ENCODE results near the gene MESP2.

Gene MESP2

DNA sequence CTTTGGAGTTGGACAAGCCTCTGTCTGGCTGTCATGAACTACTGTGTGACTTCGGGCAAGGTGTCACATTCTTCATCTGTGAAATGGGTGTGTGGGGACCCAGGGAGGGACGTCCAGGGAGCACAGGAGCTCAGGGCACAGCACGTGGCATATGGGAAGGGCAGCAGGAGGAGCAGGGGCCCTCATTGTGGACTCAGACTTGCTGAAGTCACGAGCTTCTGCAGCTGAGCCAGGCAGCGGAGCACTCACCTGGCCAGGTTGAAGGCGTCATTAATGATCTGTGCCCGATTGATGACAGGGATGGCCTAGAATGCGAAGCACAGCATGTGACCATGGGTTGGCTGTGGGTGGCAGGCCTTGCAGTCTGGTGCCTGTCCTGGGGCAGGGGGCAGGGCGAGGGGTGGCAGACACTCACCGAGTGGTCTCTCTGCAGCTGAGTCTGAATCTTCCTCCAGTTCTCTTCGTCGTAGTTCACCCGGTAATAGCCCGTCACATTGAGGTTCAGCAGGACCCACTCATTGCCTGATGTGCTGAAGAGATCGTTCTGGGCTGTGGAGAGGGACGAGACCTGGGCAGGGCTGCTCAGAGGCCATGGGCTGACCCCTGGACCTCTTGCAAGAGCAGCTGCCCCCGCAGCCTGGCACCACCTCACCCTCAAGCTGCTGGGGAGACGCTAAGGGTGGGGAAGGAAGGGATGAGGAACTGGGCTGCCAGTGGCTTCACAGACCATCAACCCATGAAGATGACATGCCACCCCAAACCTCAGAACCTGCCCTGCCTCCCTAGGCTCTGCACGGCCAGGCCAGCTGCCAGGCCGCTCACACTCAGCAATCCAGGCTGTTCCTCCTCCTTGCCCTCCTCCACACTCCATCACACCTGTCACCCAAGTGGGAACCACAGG lies 23.1 kb downstream of the MESP2 start:
- TF ChIP-seq, protein P1, sequence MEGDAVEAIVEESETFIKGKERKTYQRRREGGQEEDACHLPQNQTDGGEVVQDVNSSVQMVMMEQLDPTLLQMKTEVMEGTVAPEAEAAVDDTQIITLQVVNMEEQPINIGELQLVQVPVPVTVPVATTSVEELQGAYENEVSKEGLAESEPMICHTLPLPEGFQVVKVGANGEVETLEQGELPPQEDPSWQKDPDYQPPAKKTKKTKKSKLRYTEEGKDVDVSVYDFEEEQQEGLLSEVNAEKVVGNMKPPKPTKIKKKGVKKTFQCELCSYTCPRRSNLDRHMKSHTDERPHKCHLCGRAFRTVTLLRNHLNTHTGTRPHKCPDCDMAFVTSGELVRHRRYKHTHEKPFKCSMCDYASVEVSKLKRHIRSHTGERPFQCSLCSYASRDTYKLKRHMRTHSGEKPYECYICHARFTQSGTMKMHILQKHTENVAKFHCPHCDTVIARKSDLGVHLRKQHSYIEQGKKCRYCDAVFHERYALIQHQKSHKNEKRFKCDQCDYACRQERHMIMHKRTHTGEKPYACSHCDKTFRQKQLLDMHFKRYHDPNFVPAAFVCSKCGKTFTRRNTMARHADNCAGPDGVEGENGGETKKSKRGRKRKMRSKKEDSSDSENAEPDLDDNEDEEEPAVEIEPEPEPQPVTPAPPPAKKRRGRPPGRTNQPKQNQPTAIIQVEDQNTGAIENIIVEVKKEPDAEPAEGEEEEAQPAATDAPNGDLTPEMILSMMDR (IDR thresholded peaks at IDR 0.05; ENCODE audit: extremely low read depth, missing control alignments): no peak
- DNase-seq (ENCODE audit: low spot score): no peak

DNA sequence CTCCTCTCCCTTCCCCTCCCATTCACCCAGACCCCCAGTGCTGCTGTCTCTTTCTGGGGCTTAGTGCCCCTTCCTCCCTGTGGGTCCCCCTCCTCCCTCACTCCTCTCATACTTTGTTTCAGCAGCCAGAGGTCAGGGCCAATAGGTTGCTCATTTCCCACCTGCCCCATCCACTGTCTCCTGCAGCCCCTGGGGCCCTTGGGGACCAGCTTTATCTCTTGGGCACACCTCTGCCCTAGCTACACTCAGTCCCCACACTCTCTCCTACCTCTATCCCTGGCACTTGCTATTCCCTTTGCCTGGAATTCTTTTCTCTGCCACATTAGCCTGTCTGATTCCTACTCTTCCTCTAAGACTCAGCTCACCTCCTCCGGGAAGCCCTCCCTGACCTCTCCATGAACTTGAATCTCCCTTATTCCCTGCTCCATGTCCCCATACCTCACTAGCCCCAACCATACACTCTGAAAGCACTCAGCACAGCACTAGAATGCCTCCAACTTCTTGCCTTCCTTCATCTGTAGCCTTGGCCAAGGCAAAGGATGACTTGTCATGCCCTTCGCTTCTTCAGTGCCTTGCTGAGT lies 23.9 kb downstream of the MESP2 start:
- TF ChIP-seq, protein P1 (IDR thresholded peaks at IDR 0.05; ENCODE audit: extremely low read depth, missing control alignments): no peak
- DNase-seq (ENCODE audit: low spot score): no peak

DNA sequence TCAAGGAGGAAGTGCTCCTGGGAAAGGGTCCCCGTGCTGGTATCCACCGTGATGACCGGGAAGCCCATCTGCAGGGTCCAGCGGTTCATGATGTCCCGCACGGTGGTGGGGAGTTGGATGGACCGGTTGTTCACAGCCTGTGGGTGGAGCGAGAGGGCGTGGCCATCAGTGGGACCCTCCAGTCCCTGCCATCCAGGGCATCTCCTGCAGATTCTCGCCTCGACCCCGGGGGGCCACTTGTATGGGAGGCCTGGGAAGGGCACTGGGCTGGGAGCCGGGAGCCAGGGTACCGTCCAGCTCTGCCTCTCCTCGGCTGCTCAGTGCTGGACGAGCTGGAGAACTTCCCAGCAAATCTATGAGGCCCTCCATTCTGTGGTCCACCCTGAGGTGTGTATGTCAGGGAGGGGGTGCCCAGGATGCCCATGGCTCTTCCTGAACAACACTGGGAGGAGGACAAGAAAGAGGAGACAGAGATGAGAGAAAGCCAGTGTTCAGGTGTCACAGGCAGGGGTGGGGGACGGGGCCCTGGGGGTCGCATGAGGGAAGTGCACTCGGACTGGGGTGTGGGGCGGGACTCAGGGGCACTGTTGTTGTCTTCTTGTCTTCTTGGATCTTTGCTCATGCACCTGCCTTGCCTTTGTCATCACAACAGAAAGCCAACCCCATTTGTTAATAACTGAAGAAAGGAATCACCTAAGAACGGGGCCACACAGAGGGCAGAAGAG lies 25.5 kb downstream of the MESP2 start:
- no peak for DNase-seq (ENCODE audit: low spot score)
- TF ChIP-seq, protein P1 (IDR thresholded peaks at IDR 0.05; ENCODE audit: extremely low read depth, missing control alignments): no peak

DNA sequence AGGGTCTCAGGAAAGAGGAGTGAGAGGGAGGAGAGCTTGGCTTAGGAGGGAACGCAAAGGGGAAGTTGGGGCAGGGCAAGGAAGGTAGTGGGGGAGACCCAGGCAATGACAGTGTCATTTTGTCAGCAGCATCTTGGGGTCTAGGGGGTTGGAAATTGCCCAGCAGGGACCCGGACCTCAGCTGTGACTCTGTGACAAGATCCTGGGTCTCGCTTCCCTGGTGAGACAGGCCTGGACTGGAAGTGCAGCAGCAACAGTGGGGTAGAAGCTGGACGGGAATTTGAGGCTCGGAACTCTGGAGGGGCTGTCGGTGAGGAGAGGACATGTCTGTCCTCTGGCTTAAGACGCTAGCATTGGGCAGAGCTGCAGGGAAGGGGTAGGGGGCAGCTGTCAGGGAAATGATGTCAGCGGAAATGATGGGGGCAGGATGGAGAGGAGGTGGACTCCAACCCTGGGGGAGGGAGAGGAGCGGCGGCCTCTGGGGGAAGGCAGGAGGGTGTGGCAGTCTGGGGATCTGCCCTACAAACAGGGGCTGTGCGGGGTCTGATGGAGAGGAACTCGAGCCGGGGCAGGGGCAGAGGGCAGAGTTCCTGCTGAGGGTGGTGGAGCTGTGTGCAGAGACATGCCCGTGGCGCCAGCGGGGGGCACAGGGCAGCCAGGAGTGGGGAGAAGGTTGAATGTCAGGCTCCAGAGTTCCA lies 26.2 kb downstream of the MESP2 start:
- TF ChIP-seq, protein P1 (IDR thresholded peaks at IDR 0.05; ENCODE audit: extremely low read depth, missing control alignments): no peak
- no peak for DNase-seq (ENCODE audit: low spot score)

DNA sequence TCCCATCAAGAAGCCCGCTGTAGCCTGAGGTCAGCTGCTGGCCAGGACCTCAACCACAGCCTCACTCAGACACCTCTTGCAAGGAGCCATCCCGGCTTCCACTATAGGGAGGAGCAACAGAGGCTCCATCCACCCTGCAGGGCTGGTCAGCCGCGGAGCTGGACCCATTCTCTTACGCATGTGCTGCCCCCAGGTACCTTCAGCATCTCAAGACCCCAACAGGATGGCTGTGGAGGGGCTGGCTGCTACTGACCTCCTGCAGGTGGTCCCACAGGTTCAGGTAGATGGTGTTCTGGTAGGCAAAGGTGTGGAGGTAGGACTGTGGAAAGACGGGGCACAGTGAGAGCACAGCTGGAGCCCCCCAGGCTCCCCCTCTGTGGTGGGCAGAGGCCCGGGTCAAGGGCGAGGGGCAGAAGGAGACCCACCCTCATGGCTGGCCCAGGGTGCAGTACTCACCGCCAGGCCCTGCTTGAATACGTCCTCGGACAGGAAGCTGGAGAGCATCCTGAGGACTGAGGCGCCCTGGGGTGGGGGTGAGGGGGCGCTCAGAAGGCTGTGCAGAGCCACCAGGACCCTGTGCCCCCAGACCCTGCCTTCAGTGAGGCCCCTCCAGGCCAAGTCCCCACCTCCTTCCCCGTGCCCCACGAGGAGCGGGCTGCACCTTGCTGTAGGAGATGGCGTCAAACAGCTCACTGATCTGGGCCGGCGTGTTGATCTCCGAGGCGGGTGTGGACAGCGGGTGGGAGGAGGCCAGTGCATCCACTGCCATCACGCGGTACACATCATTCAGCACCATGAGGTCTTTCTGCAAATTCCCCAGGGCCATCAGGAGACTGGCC lies 27.1 kb downstream of the MESP2 start:
- TF ChIP-seq, protein P1 (IDR thresholded peaks at IDR 0.05; ENCODE audit: extremely low read depth, missing control alignments): no peak
- no peak for DNase-seq (ENCODE audit: low spot score)

DNA sequence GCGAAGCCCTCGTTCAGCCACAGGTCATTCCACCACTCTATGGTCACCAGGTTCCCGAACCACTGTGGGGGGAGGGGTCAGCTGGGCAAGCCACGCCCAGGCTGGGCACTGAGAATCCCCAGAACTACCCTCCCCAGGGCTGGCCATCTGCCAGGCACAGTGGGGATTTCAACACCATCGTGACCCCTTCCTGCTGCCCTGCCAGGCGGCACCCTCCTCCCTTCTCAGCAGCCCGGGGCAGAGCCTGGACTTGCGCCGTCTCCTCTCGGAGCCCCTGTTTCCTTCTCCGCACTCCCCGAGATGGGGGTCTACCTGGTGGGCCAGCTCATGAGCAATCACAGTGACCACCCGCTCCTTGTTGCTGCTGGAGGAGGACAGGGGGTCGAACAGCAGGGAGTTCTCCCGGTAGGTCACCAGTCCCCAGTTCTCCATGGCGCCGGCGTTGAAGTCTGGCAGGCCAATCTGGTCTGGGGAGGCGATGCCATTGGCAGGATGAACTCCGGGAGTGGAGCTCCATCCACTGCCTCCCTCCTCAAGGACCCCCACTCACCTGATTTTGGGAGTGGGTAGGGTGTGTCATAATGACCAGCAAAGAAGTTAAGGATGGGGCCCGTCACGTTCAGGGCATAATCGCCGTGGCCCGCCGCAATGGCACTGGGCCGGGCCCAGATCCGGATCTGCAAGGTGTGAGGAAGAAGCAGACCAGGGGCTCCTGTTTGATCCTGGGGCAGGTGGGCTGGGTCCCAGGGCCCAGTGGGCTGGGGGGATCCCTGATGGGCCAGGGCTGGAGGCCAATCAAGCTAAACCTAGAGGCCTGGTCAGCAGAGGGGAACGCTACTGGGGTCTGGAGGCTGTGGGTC lies 28.0 kb downstream of the MESP2 start:
- TF ChIP-seq, protein P1 (IDR thresholded peaks at IDR 0.05; ENCODE audit: extremely low read depth, missing control alignments): no peak
- DNase-seq (ENCODE audit: low spot score): no peak
